OCI-LY1 (cell line): Measurements from ENCODE around the gene MOAP1.

ENCODE experiments used
- EZH2 ChIP-seq: fragments of 200-600 bp; sonication (generic), shearing (Covaris generic); IDR thresholded peaks from 2 replicates; pipeline ENCODE4 v1.8.0; 2017; ENCODE audit warnings: borderline replicate concordance, mixed run types, mild to moderate bottlenecking, antibody characterized with exemption, low read length, moderate library complexity, mixed read lengths
- TF ChIP-seq, protein P1 (sequence below): fragments of 200-600 bp; sonication (generic), shearing (Covaris generic); IDR thresholded peaks from 2 replicates; pipeline ENCODE4 v1.5.1; 2017; ENCODE audit warnings: mild to moderate bottlenecking, antibody characterized with exemption, low read length, moderate library complexity, mixed read lengths

DNA sequence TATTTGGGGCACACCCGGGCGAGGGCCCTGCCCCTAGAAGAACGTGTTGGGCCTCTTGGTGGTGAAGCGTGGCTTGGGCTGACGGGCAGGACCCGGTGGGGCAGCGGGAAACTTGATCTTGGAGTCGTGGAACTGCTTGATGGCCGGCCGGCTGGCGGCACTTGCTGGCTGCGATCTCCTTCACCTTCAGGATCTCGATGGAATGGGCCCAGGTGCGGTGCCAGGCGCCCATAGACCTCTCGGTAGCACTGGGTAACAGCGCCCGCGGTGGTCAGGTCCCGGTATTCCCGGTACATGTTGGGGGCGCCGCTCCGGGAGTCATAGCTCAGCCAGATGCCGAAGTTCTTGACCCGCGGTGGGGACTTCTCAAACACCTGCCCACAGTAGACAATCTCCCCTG is 38.9 kb upstream of the MOAP1 start:
- TF ChIP-seq EZH2 = no peak
- TF ChIP-seq, protein P1, sequence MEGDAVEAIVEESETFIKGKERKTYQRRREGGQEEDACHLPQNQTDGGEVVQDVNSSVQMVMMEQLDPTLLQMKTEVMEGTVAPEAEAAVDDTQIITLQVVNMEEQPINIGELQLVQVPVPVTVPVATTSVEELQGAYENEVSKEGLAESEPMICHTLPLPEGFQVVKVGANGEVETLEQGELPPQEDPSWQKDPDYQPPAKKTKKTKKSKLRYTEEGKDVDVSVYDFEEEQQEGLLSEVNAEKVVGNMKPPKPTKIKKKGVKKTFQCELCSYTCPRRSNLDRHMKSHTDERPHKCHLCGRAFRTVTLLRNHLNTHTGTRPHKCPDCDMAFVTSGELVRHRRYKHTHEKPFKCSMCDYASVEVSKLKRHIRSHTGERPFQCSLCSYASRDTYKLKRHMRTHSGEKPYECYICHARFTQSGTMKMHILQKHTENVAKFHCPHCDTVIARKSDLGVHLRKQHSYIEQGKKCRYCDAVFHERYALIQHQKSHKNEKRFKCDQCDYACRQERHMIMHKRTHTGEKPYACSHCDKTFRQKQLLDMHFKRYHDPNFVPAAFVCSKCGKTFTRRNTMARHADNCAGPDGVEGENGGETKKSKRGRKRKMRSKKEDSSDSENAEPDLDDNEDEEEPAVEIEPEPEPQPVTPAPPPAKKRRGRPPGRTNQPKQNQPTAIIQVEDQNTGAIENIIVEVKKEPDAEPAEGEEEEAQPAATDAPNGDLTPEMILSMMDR = no peak
